Right lobe of liver (tissue), 6 donors: ENCODE data around the gene PRRC1. TPM values are rescaled to one million over a fixed set of nuclear protein-coding genes. Genes with fewer than 3 reads are reported as not detected.

Source experiments
- ATAC-seq, 4 donors: fragments of 200-7000 bp; cut with Tn5 transposase; one replicate each; pipeline ENCODE4 v1.9.1; 2020; ENCODE audit warnings: mild to moderate bottlenecking in 4 of 4, moderate library complexity in 4 of 4
- DNase-seq, 3 donors: peaks; one replicate each; pipeline ENCODE4 v3.0.0-alpha.2; 2020
- H3K27ac ChIP-seq, 3 donors: fragments of 200-600 bp; one replicate each; pipeline ENCODE4 v1.8.0; 2022
- H3K27me3 ChIP-seq, 2 donors: fragments of 200-600 bp; one replicate each; pipeline ENCODE4 v1.8.0; 2022
- H3K36me3 ChIP-seq, 4 donors: fragments of 200-600 bp; sonication (generic) in 1 of 4; one replicate each; pipeline versions ENCODE4 v1.5.1 to v1.8.0; 2017 to 2022; ENCODE audit warnings: control low read depth in 1 of 4
- H3K4me1 ChIP-seq, 4 donors: fragments of 200-600 bp; sonication (generic) in 1 of 4; one replicate each; pipeline versions ENCODE4 v1.5.1 to v1.8.0; 2017 to 2022; ENCODE audit warnings: control low read depth in 1 of 4
- H3K4me3 ChIP-seq, 3 donors: fragments of 200-600 bp; one replicate each; pipeline ENCODE4 v1.8.0; 2022
- H3K9me3 ChIP-seq, 4 donors: fragments of 200-600 bp; sonication (generic) in 1 of 4; one replicate each; pipeline versions ENCODE4 v1.5.1 to v1.8.0; 2017 to 2022; ENCODE audit warnings: control low read depth in 1 of 4
- CTCF ChIP-seq, 4 donors: fragments of 200-600 bp in 3 of 4; fragments of 450-650 bp in 1 of 4; IDR thresholded peaks; one replicate each; pipeline versions ENCODE4 v1.5.1 to v1.8.0; 2016 to 2022; ENCODE audit warnings: antibody characterized with exemption in 4 of 4, mild to moderate bottlenecking in 2 of 4
- POLR2A ChIP-seq: fragments of 450-650 bp; IDR thresholded peaks from one replicate; pipeline ENCODE4 v1.6.1; 2017; ENCODE audit warnings: antibody characterized with exemption, mild to moderate bottlenecking
- WGBS: methylation state at CpG from one replicate; pipeline ENCODE4 v1.1.6; 2018; ENCODE audit warnings: low coverage, low lambda C conversion rate; ENCODE audit not compliant: insufficient coverage; ENCODE audit errors: missing lambda C conversion rate; 5-methylcytosine and 5-hydroxymethylcytosine counted together
- intact Hi-C, 2 donors: fragments of 100-400 bp; cut with DNase I; formaldehyde crosslinking; loops; one replicate each; pipeline versions ENCODE4 v1.11.2 to v1.14.1; 2022
- total RNA-seq, 6 experiments: library from RNA; depleted of rRNA in 2 of 6; stranded (reverse); fragments of >200 nt in 2 of 6; fragmentation: NEBNext Ultra II Directional in 3 of 6; extraction: Animal tissue kit (Norgen Biotek cat#: 25700) in 3 of 6; gene quantifications; one replicate each; pipeline versions ENCODE4 v1.1.0 to v1.2.4, GENCODE V29; 2016 to 2023
- donor health status: DM: no; HTN: yes; CAD: no.
- donor health status: DM: no; HTN: no; CAD: no.
- donor health status: DM: no; HTN: no; CAD: no.
- donor health status: DM: no; HTN: yes; CAD: no.
- donor health status: DM: no; HTN: yes; CAD: no.

PRRC1 gene
- total RNA-seq, 6 experiments from 2014 or later: 18.5 to 36.9 (median 31.4) TPM

- H3K9me3 ChIP-seq: no peaks in the 10 kb centered on the region
- ATAC-seq: no peak
- WGBS: 83% methylated on average over 3 of the region's 3 CpGs
- intact Hi-C loops: no loop called here
- H3K36me3 ChIP-seq: peaks cover 0 to 19% (median 6%) of the 10 kb centered on the region in 4 donors
- H3K27ac ChIP-seq: no peak overlapping the region
- H3K4me1 ChIP-seq: no peaks in the 10 kb centered on the region
- no peaks in the 10 kb centered on the region for H3K27me3 ChIP-seq
- H3K4me3 ChIP-seq: no peak overlapping the region
- TF ChIP-seq CTCF (IDR thresholded peaks at IDR 0.05) (no peak), POLR2A (no peak)
- no peak for DNase-seq
Measured at GRCh38 chr5:127556609-127557334, 39.3 kb downstream of the PRRC1 start.

GRCh38 chr5:127558273-127558672, 40.8 kb downstream of the PRRC1 start:
- H3K4me3 ChIP-seq: no peak overlapping the region
- peaks cover 0 to 9% (median 0%) of the 10 kb centered on the region in 4 donors for H3K36me3 ChIP-seq
- H3K4me1 ChIP-seq: no peaks in the 10 kb centered on the region
- intact Hi-C loops: no loop called here
- no peaks in the 10 kb centered on the region for H3K27me3 ChIP-seq
- TF ChIP-seq POLR2A (no peak), CTCF (IDR thresholded peaks at IDR 0.05) (no peak)
- H3K9me3 ChIP-seq: no peaks in the 10 kb centered on the region
- WGBS: 79% methylated on average over 2 of the region's 2 CpGs
- no peak overlapping the region for H3K27ac ChIP-seq
- ATAC-seq (no peak), DNase-seq (no peak)

DNA sequence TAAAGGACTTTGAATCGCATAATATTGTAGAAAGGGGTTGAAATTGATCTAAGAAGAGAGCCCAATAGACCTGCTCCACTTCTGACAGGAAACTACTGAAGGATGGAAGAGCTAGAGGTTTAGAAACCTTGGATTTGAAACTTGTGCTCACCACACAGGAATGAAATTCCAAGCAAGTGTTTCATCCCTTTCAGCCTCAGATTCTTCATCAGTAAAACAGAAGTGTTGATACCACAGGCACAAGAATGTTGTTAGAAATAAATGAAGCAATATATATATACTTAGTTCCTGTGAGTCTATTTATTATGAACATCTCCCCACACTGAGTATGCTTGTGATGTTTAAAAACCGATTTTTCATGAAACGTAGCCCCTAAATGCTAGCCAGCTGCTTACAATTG, 43.8 kb downstream of the PRRC1 start:
- ATAC-seq (no peak), DNase-seq (no peak)
- H3K27me3 ChIP-seq: no peaks in the 10 kb centered on the region
- intact Hi-C loops: loop anchor here in 1 of 2 donors (10.0 kb wide), 1 partner anchor 634 kb away; no protein-coding TSS in a partner anchor
- TF ChIP-seq CTCF (IDR thresholded peaks at IDR 0.05) (no peak), POLR2A (no peak)
- no peaks in the 10 kb centered on the region for H3K9me3 ChIP-seq
- H3K4me3 ChIP-seq: no peak overlapping the region
- no peaks in the 10 kb centered on the region for H3K36me3 ChIP-seq
- WGBS: 86% methylated on average over 3 of the region's 3 CpGs
- no peaks in the 10 kb centered on the region for H3K4me1 ChIP-seq
- H3K27ac ChIP-seq: no peak overlapping the region

GRCh38 chr5:127562252-127562651, 44.8 kb downstream of the PRRC1 start:
- no peak overlapping the region for H3K4me3 ChIP-seq
- intact Hi-C loops: loop anchor here in 1 of 2 donors (10.0 kb wide), 1 partner anchor 633 kb away; no protein-coding TSS in a partner anchor
- 29% methylated on average over 3 of the region's 3 CpGs for WGBS

More at GRCh38 chr5:127562252-127562651, 44.8 kb downstream of the PRRC1 start:
- peak in 3 of 4 donors; percentile 32 to 46 (median 37) for ATAC-seq
- TF ChIP-seq POLR2A (no peak), CTCF (IDR thresholded peaks at IDR 0.05) (peak in 1 of 4 donors; percentile 11)
- no peak overlapping the region for H3K27ac ChIP-seq
- no peaks in the 10 kb centered on the region for H3K36me3 ChIP-seq
- H3K27me3 ChIP-seq: no peaks in the 10 kb centered on the region
- no peak for DNase-seq
- H3K4me1 ChIP-seq: no peaks in the 10 kb centered on the region
- no peaks in the 10 kb centered on the region for H3K9me3 ChIP-seq
